GM19035 (cell line): ENCODE results near the gene IFNGR2.
A peak's percentile ranks its signal among the peaks of the same experiment; 100 is the strongest.
"Not testable (repeated sequence)": the region's sequence is repeated elsewhere in the genome, so short reads cannot be mapped to it uniquely, and the experiment has no call there.

ENCODE experiments used
- ATAC-seq: cut with Tn5 transposase; IDR thresholded peaks from one replicate; pipeline ENCODE4 v1.9.1; 2021; ENCODE audit not compliant: unreplicated experiment

IFNGR2 gene

GRCh38 chr21:33375101-33375644 is 28.0 kb upstream of the IFNGR2 start:
- no peak for ATAC-seq

DNA sequence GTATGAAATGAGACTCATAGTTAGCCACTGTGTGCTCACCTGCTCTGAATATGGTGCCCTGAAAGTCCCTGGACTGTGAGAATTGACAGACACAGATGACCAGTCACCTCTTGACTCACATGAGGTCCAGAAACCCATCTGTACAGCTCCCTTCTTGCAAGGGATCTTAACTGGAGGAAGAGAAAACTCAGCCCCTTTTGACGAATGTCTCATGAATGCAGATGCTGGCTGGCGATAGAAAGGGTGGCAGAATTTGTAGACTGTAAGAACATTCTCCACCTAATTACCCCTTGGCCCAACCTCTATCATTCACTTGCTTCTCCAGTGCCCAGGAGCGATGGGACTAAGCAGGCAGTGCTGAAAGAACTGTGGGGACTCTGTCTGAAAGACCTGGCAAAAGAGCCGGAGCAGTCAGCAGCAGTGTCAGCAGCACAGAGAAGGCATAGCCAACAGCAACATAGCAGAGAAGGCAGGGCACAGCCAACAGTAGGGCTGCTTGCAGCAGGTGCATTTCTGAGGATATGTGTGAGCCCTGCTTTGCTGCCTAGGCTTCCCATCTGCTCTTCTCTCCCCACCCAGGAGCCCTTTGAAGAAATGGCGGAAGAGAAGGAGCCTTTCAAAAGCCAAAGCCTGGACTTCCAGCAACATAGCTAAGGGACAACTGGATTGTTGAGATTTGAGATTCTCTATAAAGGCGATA is 25.8 kb upstream of the IFNGR2 start:
- ATAC-seq = no peak

- ATAC-seq = no peak
These were observed 25.1 kb upstream of the IFNGR2 start for GRCh38 chr21:33378081-33378480.

- ATAC-seq = not testable (repeated sequence)
These were observed 23.3 kb upstream of the IFNGR2 start for GRCh38 chr21:33379934-33380333.

GRCh38 chr21:33380483-33380998 is 22.7 kb upstream of the IFNGR2 start:
- peak; percentile 55 for ATAC-seq

DNA sequence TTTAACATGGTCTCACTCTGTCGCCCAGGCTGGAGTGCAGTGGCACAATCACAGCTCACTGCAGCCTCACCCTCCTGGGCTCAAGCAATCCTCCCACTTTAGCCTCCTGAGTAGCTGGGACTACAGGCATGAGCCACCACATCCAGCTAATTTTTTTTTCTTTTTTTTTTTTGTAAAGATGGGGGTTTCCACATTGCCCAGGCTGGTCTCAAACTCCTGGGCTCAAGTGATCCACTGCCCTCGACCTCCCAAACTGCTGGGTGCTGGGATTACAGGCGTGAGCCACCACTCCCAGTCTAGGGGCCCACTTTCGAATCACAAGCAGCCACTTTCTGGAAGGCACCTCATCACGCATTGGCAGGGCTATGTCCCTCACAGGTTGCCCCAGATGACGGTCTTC is 21.8 kb upstream of the IFNGR2 start:
- not testable (repeated sequence) for ATAC-seq

GRCh38 chr21:33383056-33383888 is 19.9 kb upstream of the IFNGR2 start:
- ATAC-seq = peak; percentile 76

- ATAC-seq = no peak
These were observed 18.3 kb upstream of the IFNGR2 start for GRCh38 chr21:33384841-33385331.

DNA sequence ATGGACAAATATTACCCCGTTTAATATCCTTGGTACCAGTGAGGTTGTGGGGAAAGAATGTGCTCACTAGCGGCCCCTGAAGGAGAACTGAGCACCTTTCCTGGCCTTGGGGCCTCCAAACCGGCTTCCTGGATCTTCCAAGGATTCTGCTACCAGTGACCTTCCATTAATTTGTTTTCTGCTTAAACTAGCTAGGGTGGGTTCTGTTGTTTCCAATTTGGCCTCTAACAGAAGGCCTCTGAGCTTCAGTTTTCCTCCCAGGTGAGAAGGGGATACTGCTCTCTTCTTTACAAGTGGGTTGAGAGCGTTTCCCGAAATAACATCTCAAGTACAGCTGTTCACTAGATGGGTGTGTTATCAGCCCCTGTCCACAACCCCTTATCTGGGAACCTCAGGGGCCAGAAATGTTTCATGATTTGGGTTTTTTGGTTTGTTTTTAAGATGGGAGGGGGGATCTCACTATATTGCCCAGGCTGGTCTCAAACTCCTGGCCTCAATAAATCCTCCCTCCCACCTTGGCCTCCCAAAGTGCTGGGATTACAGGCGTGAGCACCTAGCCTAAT is 16.9 kb upstream of the IFNGR2 start:
- ATAC-seq = no peak

- ATAC-seq = no peak
These were observed 15.9 kb upstream of the IFNGR2 start for GRCh38 chr21:33387294-33387693.

DNA sequence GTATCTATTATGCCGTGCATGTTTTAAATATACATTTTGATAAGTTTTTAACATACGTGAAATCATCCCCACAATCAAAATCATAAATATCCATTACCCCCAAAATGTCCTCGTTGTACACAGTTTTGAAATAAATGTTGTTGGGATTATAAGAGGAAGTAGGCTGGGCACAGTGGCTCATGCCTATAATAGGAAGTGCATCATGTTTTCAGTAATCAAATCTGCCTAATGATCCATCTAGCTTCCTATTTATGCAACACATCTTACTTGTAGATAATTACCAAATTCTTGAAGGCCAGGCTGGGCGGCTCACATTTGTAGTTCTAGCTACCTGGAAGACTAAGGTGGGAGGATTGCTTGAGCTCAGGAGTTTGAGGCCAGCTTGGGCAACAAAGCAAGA is 15.0 kb upstream of the IFNGR2 start:
- ATAC-seq = no peak

GRCh38 chr21:33390479-33390878 is 12.7 kb upstream of the IFNGR2 start:
- no peak for ATAC-seq

- no peak for ATAC-seq
These were observed 11.6 kb upstream of the IFNGR2 start for GRCh38 chr21:33391656-33392055.

DNA sequence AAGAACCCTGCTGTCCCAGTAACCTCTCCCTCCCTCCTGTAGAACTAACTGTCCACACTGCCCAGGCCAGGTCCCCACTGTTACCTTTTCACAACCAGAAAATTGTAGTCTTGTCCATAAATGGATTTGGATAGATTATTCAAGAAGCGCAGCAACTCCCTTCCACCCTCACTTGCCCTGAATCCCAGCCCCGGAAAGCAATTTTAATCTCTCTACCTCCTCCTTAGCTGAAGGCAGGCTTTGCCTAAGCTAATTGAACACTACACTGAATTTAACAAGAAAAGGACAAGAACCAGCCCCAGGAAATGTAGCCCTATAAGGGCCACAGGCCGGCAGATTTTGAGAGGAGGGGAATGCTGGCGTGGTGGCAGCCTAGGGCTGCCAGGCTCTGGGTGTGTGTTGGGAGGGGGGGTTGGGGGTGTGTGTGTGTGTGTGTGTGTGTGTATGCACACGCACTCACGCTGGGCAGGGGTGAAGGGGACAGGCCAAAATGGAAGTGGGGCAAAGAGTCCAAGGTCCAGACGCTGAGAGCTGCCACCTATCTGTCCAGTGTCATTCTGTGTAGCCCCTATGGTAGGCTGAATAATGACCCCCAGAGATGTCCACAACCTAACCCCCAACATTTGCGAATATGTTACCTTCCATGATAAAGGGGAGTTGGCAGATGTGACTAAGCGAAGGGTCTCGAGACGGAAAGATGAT is 10.8 kb upstream of the IFNGR2 start:
- ATAC-seq = no peak

DNA sequence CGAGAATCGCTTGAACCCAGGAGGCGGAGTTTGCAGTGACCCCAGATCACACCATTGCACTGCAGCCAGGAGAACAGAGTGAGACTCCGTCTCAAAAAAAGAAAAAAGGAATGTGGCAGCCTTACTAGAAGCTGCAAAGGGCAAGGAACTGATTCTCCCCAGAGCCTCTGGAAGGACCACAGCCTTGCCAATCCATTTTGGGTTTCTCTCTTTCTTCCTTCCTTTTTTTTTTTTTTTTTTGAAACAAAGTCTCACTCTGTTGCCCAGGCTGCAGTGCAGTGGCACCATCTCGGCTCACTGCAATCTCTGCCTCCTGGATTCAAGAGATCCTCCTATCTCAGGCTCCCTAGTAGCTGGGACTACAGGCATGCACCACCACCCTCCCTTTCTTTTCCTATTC is 9.9 kb upstream of the IFNGR2 start:
- ATAC-seq = no peak

GRCh38 chr21:33394260-33394659 is 9.0 kb upstream of the IFNGR2 start:
- no peak for ATAC-seq

DNA sequence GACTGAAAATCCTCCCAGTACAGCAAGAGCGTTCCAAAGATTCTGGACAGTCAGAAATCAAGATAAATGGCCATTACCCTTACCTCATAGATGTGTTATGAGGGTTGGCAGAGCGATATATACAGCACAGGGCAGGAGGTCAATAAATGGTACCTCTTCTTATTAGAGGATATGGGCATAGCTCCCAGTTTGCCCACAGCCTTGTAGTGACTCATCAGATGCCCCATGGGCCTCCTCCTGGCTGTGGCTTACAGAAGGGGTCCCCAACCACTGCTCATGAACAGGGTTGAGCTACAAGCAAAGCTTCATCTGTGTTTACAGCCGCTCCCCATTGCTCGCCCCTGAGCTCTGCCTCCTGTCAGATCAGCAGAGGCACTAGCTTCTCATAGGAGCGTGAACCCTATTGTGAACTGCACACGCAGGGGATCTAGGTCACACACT is 7.3 kb upstream of the IFNGR2 start:
- no peak for ATAC-seq

GRCh38 chr21:33396436-33396835 is 6.8 kb upstream of the IFNGR2 start:
- ATAC-seq = no peak

DNA sequence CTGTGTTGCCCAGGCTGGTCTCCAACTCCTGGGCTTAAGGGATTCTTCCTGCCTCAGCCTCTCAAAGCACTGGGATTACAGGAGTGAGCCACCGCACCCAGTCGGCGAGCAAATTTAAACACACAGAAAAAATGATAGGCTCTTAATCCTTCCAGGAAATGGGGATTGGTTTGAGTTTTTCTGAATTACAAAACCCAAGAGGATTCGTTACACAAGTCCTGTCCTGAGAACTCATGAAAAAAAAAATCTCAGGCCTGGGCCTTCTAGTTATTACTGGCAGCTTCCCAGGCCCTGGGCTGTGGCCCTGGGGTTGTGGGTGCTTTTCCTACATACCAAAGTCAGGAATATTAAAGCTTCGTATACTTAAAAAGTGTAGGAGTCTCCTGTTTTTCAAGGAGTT is 6.3 kb upstream of the IFNGR2 start:
- ATAC-seq = no peak

GRCh38 chr21:33397717-33398116 is 5.5 kb upstream of the IFNGR2 start:
- no peak for ATAC-seq

DNA sequence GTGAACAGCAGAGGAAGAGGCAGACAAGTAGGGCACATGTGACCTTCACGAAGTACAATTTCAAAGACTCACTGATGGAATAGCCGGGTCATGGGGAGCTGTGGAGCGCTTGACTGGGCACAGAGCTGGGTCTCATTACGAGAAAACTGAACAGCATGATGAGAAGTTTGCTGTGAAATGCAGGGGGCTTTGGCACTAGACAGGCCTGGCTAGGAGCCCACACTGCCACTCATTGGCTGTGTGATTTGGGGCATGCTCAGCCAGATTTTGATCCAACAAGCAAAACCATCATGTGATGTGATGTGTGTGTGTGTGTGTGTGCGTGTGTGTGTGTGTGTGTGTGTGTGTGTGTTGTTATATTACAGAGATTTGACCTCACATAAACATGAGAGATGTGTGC is 4.9 kb upstream of the IFNGR2 start:
- ATAC-seq = no peak
